GM19023 (cell line): Measurements from ENCODE around the gene TXLNG.
"Not testable (repeated sequence)": the region's sequence is repeated elsewhere in the genome, so short reads cannot be mapped to it uniquely, and the experiment has no call there.

Source experiments
- ATAC-seq: cut with Tn5 transposase; IDR thresholded peaks from one replicate; pipeline ENCODE4 v1.9.1; 2021; ENCODE audit warnings: mild to moderate bottlenecking, moderate library complexity; ENCODE audit not compliant: unreplicated experiment

TXLNG gene

GRCh38 chrX:16838202-16839066 lies 52.2 kb downstream of the TXLNG start:
- ATAC-seq, result no peak

GRCh38 chrX:16839219-16839851 lies 53.1 kb downstream of the TXLNG start:
- no peak for ATAC-seq

GRCh38 chrX:16839852-16840460 lies 53.7 kb downstream of the TXLNG start:
- no peak for ATAC-seq

GRCh38 chrX:16842684-16843083 lies 56.4 kb downstream of the TXLNG start:
- no peak for ATAC-seq

- no peak for ATAC-seq
These were observed 57.1 kb downstream of the TXLNG start for GRCh38 chrX:16843208-16843909.

DNA sequence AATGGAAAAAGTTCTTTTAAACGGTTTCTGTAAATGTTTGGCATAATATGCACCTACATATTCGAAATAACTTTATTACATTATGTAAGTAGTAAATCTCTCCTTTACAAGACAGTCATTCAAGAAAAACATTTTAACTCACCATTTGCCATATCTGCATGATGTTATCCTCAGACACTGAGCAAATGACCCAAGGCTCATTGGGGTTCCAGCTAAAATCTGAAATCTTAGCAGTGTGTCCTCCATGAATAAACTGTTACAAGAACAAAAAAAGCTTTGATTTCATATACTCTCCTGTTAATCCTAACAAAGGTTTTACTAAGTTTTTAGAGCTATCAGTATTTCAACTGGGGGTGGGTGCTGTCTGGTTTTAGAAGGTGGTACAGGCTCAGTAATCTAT lies 59.4 kb downstream of the TXLNG start:
- no peak for ATAC-seq

- ATAC-seq, result no peak
These were observed 62.3 kb downstream of the TXLNG start for GRCh38 chrX:16848541-16848940.

- ATAC-seq, result no peak
These were observed 65.2 kb downstream of the TXLNG start for GRCh38 chrX:16851421-16851820.

GRCh38 chrX:16851827-16852226 lies 65.6 kb downstream of the TXLNG start:
- no peak for ATAC-seq

DNA sequence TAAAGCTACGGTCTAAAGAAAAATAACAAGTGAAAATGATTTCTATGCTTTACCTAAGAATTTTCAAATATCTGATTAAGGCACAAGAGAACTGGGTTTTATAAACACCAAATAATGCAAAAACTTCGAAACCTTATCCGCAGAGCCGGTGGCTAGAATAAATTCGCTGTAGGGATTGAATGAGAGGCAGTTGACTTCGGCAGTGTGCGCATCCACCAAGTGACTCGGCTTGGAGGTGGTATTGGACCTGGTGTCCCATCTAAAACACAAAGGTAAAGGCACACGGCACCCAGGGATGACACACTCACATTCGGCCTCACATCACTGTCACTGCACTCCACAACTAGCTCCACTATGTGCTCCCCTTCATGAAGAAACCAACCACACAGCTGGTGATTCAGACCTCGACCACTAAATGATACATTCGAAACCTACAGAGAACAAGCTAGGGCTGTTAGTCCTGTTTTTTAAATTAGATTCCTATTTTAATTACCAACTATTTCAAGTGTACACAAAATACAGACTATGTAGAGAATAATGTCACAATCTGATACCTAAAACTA lies 66.4 kb downstream of the TXLNG start:
- ATAC-seq, result no peak

GRCh38 chrX:16853537-16853936 lies 67.3 kb downstream of the TXLNG start:
- no peak for ATAC-seq

DNA sequence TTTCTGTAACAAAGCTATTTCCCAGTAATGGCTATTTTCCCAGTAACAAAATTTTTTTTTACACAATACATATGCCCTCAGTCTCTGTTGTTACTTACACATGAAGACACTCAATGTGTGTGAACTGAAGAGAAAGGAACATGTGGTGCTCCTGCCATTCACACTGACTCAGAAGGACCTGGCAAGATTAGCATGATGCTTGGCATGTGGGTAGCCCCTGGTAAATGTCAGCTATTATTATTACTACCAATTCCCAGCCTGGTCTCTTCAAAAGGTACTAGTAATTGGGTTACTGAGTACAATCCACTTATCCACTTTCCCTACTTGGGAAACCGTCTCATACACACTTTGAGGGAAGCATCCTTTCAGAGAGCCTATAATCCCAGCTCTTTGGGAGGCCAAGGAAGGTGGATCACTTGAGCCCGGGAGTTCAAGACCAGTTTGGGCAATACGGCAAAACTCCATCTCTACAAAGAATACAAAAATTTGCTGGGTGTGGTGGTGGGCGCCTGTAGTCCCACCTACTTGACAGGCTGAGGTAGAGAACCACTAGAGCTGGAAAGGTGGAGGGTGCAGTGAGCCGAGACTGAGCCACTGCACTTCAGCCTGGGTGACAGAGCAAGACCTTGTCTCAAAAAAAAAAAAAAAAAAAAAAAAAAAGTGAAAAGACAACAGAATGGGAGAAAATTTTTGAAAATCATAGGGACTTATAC lies 69.3 kb downstream of the TXLNG start:
- no peak for ATAC-seq

DNA sequence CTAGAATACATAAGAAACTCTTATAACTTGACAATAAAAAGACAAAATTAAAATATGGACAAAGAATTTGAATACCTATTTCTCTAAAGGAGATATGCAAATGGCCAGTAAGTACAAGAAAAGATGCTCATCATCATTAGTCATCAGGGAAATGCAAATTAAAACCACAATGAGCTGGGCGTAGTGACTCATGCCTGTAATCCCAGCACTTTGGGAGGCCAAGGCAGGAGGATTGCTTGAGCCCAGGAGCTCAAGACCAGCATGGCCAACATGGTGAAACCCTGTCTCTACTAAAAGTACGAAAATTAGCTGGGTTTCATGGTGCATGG lies 69.8 kb downstream of the TXLNG start:
- not testable (repeated sequence) for ATAC-seq

- ATAC-seq, result no peak
These were observed 70.5 kb downstream of the TXLNG start for GRCh38 chrX:16856744-16857143.

DNA sequence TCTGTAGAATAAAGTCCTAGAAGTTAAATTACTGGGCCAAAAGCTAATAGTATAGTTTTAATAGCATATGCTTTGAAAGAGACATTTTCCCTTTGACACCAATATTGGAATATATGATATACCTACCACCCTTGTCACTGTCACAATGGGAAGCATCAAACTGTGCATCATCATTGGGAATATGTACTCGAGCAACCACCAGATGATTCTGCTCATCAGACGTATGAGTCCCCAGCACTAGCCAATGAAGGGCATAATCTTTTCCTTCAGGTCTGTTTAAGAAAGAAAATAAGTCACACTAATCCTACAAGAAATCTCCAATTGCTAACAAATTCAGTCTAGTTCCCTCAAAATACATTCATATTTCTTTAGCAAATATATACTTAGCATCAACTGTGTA lies 76.6 kb downstream of the TXLNG start:
- ATAC-seq, result no peak

GRCh38 chrX:16867947-16868346 lies 81.7 kb downstream of the TXLNG start:
- ATAC-seq, result no peak

GRCh38 chrX:16868920-16869319 lies 82.7 kb downstream of the TXLNG start:
- no peak for ATAC-seq

GRCh38 chrX:16869393-16870094 lies 83.3 kb downstream of the TXLNG start:
- peak; percentile 54 for ATAC-seq

- peak; percentile 87 for ATAC-seq
These were observed 84.0 kb downstream of the TXLNG start, which contains the start of gene RBBP7 for GRCh38 chrX:16870095-16870861. Gene RBBP7 (minus strand): TSS chrX:16870362. CDS start chrX:16870053, 309 bp downstream.
